Neural cell (in vitro differentiated cells): ENCODE measurements around the gene MARCHF4. TPM values are rescaled to one million over a fixed set of nuclear protein-coding genes. Genes with fewer than 3 reads are reported as not detected.

Experiments used
- H2AFZ ChIP-seq: fragments of 200-600, 300-800 bp; sonication (generic), shearing (Covaris generic); 2 replicates; pipeline ENCODE4 v1.6.0; 2014; ENCODE audit warnings: low read depth, mild to moderate bottlenecking, antibody characterized with exemption, low read length, moderate library complexity
- H3F3A ChIP-seq: fragments of 200-600 bp; shearing (Covaris generic); 2 replicates; pipeline ENCODE4 v1.6.1; 2016; ENCODE audit warnings: mild to moderate bottlenecking, moderate library complexity, mixed read lengths, antibody characterized with exemption, low read length; ENCODE audit not compliant: insufficient read depth, poor library complexity, severe bottlenecking
- H3K27ac ChIP-seq: fragments of 200-600, 300-800 bp; sonication (generic), shearing (Covaris generic); 2 replicates; pipeline ENCODE4 v1.5.1; 2014; ENCODE audit warnings: mild to moderate bottlenecking, low read length, moderate library complexity
- H3K27me3 ChIP-seq: fragments of 300-800, 200-600 bp; sonication (generic), shearing (Covaris generic); 2 replicates; pipeline ENCODE4 v1.6.0; 2014; ENCODE audit warnings: mild to moderate bottlenecking, low read depth, low read length, moderate library complexity; ENCODE audit not compliant: insufficient read depth
- H3K36me3 ChIP-seq: fragments of 300-800, 200-600 bp; sonication (generic), shearing (Covaris generic); 2 replicates; pipeline ENCODE4 v1.5.1; 2014; ENCODE audit warnings: mild to moderate bottlenecking, antibody characterized with exemption, low read length, moderate library complexity; ENCODE audit not compliant: insufficient read depth
- H3K4me2 ChIP-seq: fragments of 300-800, 200-600 bp; sonication (generic), shearing (Covaris generic); 2 replicates; pipeline ENCODE4 v1.6.0; 2014; ENCODE audit warnings: mild to moderate bottlenecking, low read length
- H3K4me3 ChIP-seq: fragments of 300-800, 200-600 bp; sonication (generic), shearing (Covaris generic); 2 replicates; pipeline ENCODE4 v1.5.1; 2014; ENCODE audit warnings: mild to moderate bottlenecking, low read length, moderate library complexity
- H3K79me2 ChIP-seq: fragments of 200-600 bp; shearing (Covaris generic); replicated peaks from 2 replicates; pipeline ENCODE4 v1.6.0; 2014; ENCODE audit warnings: mild to moderate bottlenecking, low read length, moderate library complexity; ENCODE audit not compliant: insufficient read depth
- H3K9ac ChIP-seq: fragments of 300-800, 200-600 bp; sonication (generic), shearing (Covaris generic); 2 replicates; pipeline ENCODE4 v1.6.1; 2016; ENCODE audit warnings: mild to moderate bottlenecking, low read length, mixed read lengths
- H3K9me2 ChIP-seq: fragments of 200-600 bp; shearing (Covaris generic); 2 replicates; pipeline ENCODE4 v1.6.1; 2016; ENCODE audit warnings: mild to moderate bottlenecking, low read length, mixed read lengths; ENCODE audit not compliant: insufficient read depth
- H3K9me3 ChIP-seq: fragments of 200-600, 300-800 bp; sonication (generic), shearing (Covaris generic); 2 replicates; pipeline ENCODE4 v1.6.1; 2016; ENCODE audit warnings: mild to moderate bottlenecking, mixed run types, low read length, moderate library complexity, mixed read lengths
- H4K20me1 ChIP-seq: fragments of 200-600 bp; shearing (Covaris generic); 2 replicates; pipeline ENCODE4 v1.6.1; 2016; ENCODE audit warnings: mild to moderate bottlenecking, mixed run types; ENCODE audit not compliant: insufficient read depth
- CTCF ChIP-seq: fragments of 450-650 bp; IDR thresholded peaks from 2 replicates; pipeline ENCODE4 v1.5.1; 2014; ENCODE audit warnings: antibody characterized with exemption, mild to moderate bottlenecking, moderate library complexity; ENCODE audit not compliant: poor library complexity, severe bottlenecking
- EP300 ChIP-seq: fragments of 450-650 bp; conservative IDR thresholded peaks from 2 replicates; pipeline ENCODE4 v1.6.1; 2014; ENCODE audit warnings: antibody characterized with exemption, mild to moderate bottlenecking, moderate library complexity; ENCODE audit not compliant: poor library complexity, severe bottlenecking
- EZH2 ChIP-seq: fragments of 200-600, 300-800 bp; shearing (Covaris generic), sonication (generic); IDR thresholded peaks from 2 replicates; pipeline ENCODE4 v1.6.1; 2014; ENCODE audit warnings: antibody characterized with exemption, low read length, borderline replicate concordance, mild to moderate bottlenecking; ENCODE audit not compliant: insufficient read depth, poor library complexity, severe bottlenecking
- MXI1 ChIP-seq: fragments of 450-650 bp; conservative IDR thresholded peaks from 2 replicates; pipeline ENCODE4 v1.6.1; 2014; ENCODE audit warnings: antibody characterized with exemption, mild to moderate bottlenecking; ENCODE audit not compliant: poor library complexity, severe bottlenecking
- POLR2AphosphoS5 ChIP-seq: IDR thresholded peaks from 2 replicates; pipeline ENCODE4 v1.6.1; 2012
- RAD21 ChIP-seq: fragments of 450-650 bp; conservative IDR thresholded peaks from 2 replicates; pipeline ENCODE4 v1.6.1; 2014; ENCODE audit warnings: antibody characterized with exemption, mild to moderate bottlenecking, moderate library complexity
- REST ChIP-seq: IDR thresholded peaks from 2 replicates; pipeline ENCODE4 v1.6.1; 2012; ENCODE audit warnings: borderline replicate concordance
- SMC3 ChIP-seq: fragments of 450-650 bp; conservative IDR thresholded peaks from 2 replicates; pipeline ENCODE4 v1.6.1; 2014; ENCODE audit warnings: antibody characterized with exemption, mild to moderate bottlenecking, moderate library complexity; ENCODE audit not compliant: poor library complexity
- TAF1 ChIP-seq: IDR thresholded peaks from 2 replicates; pipeline ENCODE4 v1.6.1; 2012; ENCODE audit warnings: low read depth
- polyA plus RNA-seq: library from polyadenylated mRNA; depleted of rRNA; stranded (reverse); fragments of >200 nt; gene quantifications from 2 replicates; pipeline ENCODE4 v1.2.3, GENCODE V29; 2014

The MARCHF4 gene
- polyA plus RNA-seq, 1 donor from 2014 or later = 10.1 TPM

- H3K9me2 ChIP-seq = no peaks in the 10 kb centered on the region
- no peaks in the 10 kb centered on the region for H3K27me3 ChIP-seq
- H3K36me3 ChIP-seq = no peaks in the 10 kb centered on the region
- no peaks in the 10 kb centered on the region for H3F3A ChIP-seq
- TF ChIP-seq EP300 (peak; percentile 26), RAD21 (no peak)
- no peaks in the 10 kb centered on the region for H3K9me3 ChIP-seq
- H3K4me3 ChIP-seq = peak overlapping the region; percentile 26
- peak overlapping the region; percentile 25 for H3K9ac ChIP-seq
- H3K27ac ChIP-seq = peak overlapping the region; percentile 57
- H3K4me2 ChIP-seq = no peak overlapping the region
- no peaks in the 10 kb centered on the region for H3K79me2 ChIP-seq
- no peak overlapping the region for H2AFZ ChIP-seq
- no peaks in the 10 kb centered on the region for H4K20me1 ChIP-seq
Observed at GRCh38 chr2:216406826-216407225, 34.5 kb upstream of the MARCHF4 start.

- Histone ChIP-seq H4K20me1 (no peaks in the 10 kb centered on the region), H3F3A (no peaks in the 10 kb centered on the region), H2AFZ (no peak overlapping the region), H3K9ac (no peak overlapping the region), H3K4me3 (no peak overlapping the region), H3K27me3 (no peaks in the 10 kb centered on the region), H3K9me3 (peaks cover 5% of the 10 kb centered on the region), H3K4me2 (no peak overlapping the region), H3K27ac (no peak overlapping the region), H3K9me2 (no peaks in the 10 kb centered on the region), H3K36me3 (no peaks in the 10 kb centered on the region), H3K79me2 (no peaks in the 10 kb centered on the region)
- no peak for TF ChIP-seq EP300
- no peak for TF ChIP-seq RAD21
- no peak for TF ChIP-seq REST
- TF ChIP-seq POLR2AphosphoS5 = no peak
- TF ChIP-seq CTCF = no peak
- TF ChIP-seq SMC3 = no peak
- no peak for TF ChIP-seq EZH2
- TF ChIP-seq TAF1 = no peak
- no peak for TF ChIP-seq MXI1
Observed at GRCh38 chr2:216405588-216405987, 33.3 kb upstream of the MARCHF4 start.
